NB4 (cell line): ENCODE measurements around the gene CCDC169.

Experiments
- DNase-seq: peaks from one replicate; pipeline ENCODE4 v3.0.0; 2010; ENCODE audit warnings: low read depth
- H3K4me3 ChIP-seq: one replicate; pipeline ENCODE4 v1.5.1; 2011; ENCODE audit warnings: mild to moderate bottlenecking, low read depth, low read length, moderate library complexity
- CTCF ChIP-seq: IDR thresholded peaks from one replicate; pipeline ENCODE4 v1.5.1; 2012; ENCODE audit warnings: low read depth, low read length
- MAX ChIP-seq: IDR thresholded peaks from 2 replicates; pipeline ENCODE4 v1.6.1; 2011; ENCODE audit warnings: low read depth, low read length
- MYC ChIP-seq: IDR thresholded peaks from 2 replicates; pipeline ENCODE4 v1.6.1; 2011; ENCODE audit warnings: low read depth, low read length
- POLR2A ChIP-seq: IDR thresholded peaks from 2 replicates; pipeline ENCODE4 v1.6.1; 2011; ENCODE audit warnings: mild to moderate bottlenecking; ENCODE audit not compliant: insufficient read length; ENCODE audit errors: extremely low read depth

CCDC169 gene

GRCh38 chr13:36231236-36231635, 66.4 kb downstream of the CCDC169 start:
- no peak for DNase-seq
- H3K4me3 ChIP-seq: no peak overlapping the region
- no peak for TF ChIP-seq POLR2A
- no peak for TF ChIP-seq CTCF
- no peak for TF ChIP-seq MAX
- TF ChIP-seq MYC: no peak

- H3K4me3 ChIP-seq: no peak overlapping the region
- DNase-seq: no peak
- TF ChIP-seq MAX (no peak), MYC (no peak), CTCF (no peak), POLR2A (no peak)
Measured at GRCh38 chr13:36224730-36225129, 72.9 kb downstream of the CCDC169 start.

- H3K4me3 ChIP-seq: no peak overlapping the region
- DNase-seq: no peak
- no peak for TF ChIP-seq MYC
- TF ChIP-seq POLR2A: no peak
- TF ChIP-seq MAX: no peak
- no peak for TF ChIP-seq CTCF
Measured at GRCh38 chr13:36219883-36220282, 77.7 kb downstream of the CCDC169 start.

- no peak overlapping the region for H3K4me3 ChIP-seq
- no peak for DNase-seq
- TF ChIP-seq POLR2A: no peak
- no peak for TF ChIP-seq CTCF
- no peak for TF ChIP-seq MAX
- TF ChIP-seq MYC: no peak
Measured at GRCh38 chr13:36217456-36217855, 80.2 kb downstream of the CCDC169 start.

- no peak for TF ChIP-seq CTCF
- no peak for TF ChIP-seq POLR2A
- TF ChIP-seq MYC: no peak
- TF ChIP-seq MAX: no peak
Measured at GRCh38 chr13:36214163-36214921, 83.3 kb downstream of the CCDC169 start, which contains the start of gene SOHLH2. Gene SOHLH2 (minus strand): TSS chr13:36214556. CDS start chr13:36214526, 30 bp downstream.

More at GRCh38 chr13:36214163-36214921, 83.3 kb downstream of the CCDC169 start, which contains the start of gene SOHLH2:
- DNase-seq: no peak
- H3K4me3 ChIP-seq: no peak within 1 kb of the TSS
